Kidney glomerular epithelial cell (primary cell): Measurements from ENCODE around the gene ARRDC2.
A peak's percentile ranks its signal among the peaks of the same experiment; 100 is the strongest.
"Not testable (repeated sequence)": the region's sequence is repeated elsewhere in the genome, so short reads cannot be mapped to it uniquely, and the experiment has no call there.

Experiments
- DNase-seq: peaks from one replicate; lab custom pipeline; 2025; lab: John Stamatoyannopoulos, UW

ARRDC2 gene

GRCh38 chr19:17989425-17990094, 18.4 kb upstream of the ARRDC2 start:
- DNase-seq = no peak

- no peak for DNase-seq
Measured at GRCh38 chr19:17993076-17993813, 14.7 kb upstream of the ARRDC2 start.

GRCh38 chr19:17996826-17997316, 11.1 kb upstream of the ARRDC2 start:
- peak; percentile 59 for DNase-seq

DNA sequence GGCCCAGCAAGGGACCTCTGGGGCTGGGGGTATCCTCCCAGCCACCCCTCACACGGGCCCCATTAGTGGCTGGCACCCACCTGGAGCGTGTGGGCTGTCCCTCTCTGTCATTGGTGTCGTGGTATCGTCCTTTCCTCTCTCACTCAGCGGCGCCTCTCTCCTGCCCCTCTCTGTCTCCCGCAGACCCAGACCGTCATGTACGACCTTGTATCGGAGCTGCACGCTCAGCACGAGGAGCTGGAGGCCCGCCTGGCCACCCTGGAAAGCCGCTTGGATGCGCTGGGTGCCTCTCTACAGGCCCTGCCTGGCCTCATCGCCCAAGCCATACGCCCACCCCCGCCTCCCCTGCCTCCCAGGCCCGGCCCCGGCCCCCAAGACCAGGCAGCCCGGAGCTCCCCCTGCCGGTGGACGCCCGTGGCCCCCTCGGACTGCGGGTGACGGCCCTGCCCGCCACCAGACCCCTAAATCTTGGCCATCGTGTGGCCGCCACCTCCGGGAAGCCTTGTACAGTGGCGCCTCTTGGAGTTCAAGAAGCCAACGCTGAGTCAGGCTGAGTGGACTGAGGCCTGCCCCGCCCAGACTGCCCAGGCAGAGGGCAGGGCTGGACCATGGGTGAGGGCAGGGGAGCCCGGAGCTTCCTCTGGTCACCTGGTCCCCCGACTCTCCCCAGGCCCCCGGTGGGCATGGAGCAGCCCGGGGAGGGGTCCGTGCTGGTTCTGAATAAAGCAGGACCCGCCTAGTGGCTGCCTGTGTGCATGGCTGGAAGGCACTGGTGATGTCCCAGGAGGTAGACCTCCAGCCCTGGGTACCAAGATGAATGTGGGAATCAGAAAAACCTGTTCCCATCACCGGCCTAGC, 9.8 kb upstream of the ARRDC2 start:
- DNase-seq = no peak

- no peak for DNase-seq
Measured at GRCh38 chr19:17998827-17999150, 9.2 kb upstream of the ARRDC2 start.

GRCh38 chr19:17999684-18000479, 8.1 kb upstream of the ARRDC2 start:
- DNase-seq = no peak

DNA sequence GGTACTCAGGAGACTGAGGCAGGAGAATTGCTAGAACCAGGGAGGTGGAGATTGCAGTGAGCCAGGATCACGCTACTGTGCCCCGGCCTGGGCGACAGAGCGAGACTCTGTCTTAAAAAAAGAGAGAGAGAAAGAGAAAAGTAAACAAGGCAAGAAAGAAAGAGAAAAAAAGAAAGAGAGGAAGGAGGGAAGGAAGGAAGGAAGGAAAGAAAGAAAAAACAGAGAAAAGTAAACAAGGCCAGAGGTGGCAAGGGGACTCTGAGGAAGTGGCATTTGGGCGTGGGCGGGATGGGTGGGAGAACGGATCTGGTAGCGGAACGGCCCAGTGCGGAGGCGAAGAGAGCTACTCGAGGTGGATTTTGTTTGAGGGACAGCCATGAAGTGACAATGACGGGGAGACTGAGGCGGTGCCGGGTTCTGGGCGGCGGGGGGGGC, 7.5 kb upstream of the ARRDC2 start:
- DNase-seq = no peak

GRCh38 chr19:18000915-18001776, 6.8 kb upstream of the ARRDC2 start:
- DNase-seq = peak; percentile 67

GRCh38 chr19:18001777-18002345, 6.1 kb upstream of the ARRDC2 start:
- DNase-seq = no peak

- no peak for DNase-seq
Measured at GRCh38 chr19:18002347-18002850, 5.6 kb upstream of the ARRDC2 start.

- DNase-seq = not testable (repeated sequence)
Measured at GRCh38 chr19:18005750-18006149, 2.2 kb upstream of the ARRDC2 start.

DNA sequence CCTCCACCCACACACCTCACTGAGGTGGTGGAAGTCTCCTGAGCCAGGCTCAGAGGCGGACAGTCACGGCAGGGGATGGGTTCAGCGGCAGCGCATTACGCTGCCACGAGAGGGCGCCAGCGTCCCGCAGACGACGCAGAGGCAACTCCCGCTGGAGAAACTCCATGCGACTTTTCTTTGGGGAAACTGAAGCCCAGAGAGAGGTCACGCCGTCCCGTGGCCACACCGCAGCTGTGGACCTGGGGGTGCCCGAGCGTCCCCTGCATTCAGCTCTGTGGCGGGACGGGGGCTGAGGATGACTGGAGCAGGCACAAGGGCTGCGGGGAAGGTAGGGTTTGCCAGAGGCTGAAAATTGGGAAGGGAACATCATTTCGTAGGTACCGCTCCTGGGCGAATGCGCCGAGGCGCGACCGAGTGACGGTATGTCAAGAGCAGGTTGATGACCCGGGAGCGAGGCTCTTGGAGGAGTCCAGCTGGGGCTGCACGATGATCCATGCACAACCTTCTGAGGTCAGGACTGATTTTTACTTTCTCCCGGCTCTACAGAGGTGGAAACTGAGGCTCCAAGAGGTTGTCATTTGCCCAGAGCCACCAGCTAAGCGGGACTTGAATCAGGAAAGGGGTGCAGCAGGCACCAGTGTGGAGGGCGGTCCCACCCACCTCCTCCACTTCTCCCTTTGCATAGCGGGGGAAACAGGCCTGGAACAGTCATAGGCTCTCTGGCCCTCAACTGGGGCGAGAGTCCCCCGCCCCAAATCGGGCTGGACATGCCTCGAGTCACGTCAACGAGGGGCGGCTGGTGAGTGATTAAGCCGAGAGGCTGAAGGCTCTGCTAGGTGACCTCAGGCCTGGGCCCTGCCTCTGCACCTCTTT, 690 bp upstream of the ARRDC2 start:
- peak; percentile 80 for DNase-seq

GRCh38 chr19:18008814-18009213, 844 bp downstream of the ARRDC2 start:
- DNase-seq = no peak

DNA sequence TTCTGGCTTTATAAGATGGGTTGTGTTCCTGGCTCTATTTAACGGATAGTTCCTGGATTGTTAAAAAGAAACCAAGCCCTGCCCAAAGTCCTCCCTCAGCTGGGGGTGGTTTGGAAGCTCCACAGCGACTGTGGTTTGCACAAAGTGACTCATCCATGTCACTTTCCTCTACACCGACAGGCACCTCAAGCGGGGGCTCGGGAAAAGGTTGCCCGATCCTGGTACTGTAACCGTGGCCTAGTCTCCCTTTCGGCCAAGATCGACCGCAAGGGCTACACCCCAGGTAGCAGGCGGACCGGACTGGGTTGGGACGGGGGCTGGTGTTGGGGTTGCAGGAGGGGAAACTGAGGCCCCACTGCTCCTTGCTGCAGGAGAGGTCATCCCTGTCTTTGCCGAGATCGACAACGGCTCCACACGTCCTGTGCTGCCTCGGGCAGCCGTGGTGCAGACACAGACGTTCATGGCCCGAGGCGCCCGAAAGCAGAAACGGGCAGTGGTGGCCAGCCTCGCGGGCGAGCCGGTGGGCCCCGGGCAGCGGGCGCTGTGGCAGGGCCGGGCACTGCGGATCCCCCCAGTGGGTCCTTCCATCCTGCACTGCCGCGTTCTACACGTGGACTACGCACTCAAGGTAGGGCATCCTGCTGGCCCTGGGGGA, 1.6 kb downstream of the ARRDC2 start:
- no peak for DNase-seq

DNA sequence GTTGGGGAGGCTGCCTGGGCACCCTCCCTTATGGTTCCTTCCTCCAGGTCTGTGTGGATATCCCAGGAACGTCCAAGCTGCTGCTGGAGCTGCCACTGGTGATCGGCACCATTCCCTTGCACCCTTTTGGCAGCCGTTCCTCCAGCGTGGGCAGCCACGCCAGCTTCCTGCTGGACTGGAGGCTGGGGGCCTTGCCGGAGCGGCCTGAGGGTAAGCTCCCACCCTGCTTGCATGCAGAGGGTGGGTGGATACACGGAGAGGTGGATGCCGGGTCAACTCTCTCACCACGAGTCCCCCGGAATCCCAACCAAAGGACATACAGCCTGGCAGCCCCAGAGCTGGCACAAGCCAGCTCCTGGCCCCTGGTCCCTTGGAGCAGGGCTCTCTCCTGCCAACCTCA, 2.2 kb downstream of the ARRDC2 start:
- no peak for DNase-seq

- DNase-seq = no peak
Measured at GRCh38 chr19:18013210-18014111, 5.5 kb downstream of the ARRDC2 start.

DNA sequence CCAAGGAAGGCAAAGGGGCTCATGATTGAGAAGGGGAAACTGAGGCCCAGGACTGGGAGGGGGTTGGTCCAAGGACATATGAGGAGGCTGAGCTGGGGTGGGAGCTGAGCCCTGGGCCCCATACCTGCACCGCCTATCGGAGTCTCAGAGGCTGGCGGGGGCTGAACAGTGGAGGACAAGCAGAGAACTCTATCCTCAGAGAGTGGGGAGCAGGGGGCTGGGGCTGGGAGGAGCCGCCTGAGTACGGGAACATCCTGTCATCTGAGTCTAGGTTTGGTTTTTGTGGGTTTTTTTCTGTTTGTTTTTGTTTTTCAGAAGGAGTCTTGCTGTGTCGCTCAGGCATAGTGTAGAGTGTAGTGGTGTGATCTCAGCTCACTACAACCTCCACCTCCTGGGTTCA, 6.2 kb downstream of the ARRDC2 start:
- DNase-seq = no peak
